ENCODE results near the gene KPNA3. TPM values are rescaled to one million over a fixed set of nuclear protein-coding genes. Genes with fewer than 3 reads are reported as not detected.

The KPNA3 gene
- total RNA-seq, 1 experiment from 2014 or later, result 49.7 TPM

DNA sequence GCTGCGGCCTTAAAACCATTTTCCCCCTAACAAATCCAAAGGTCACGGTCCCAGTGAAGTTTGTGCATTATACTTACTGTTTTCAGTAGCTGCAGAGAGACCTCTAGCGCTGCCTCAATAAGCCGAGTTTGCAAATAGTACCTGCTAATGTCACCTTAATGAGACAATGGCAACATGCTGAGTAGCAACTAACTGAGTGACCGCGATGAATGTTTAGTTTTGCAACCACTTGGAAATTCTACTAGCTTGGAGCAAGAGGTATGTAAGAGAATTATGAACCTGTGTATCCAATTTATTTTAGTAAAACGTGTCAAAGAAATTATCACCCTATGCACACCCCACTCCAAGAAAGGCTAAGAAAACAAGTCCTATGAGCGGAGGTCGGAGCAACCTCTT, 1.2 kb downstream of the KPNA3 start:
- no peak overlapping the region for H2AK5ac ChIP-seq (ENCODE audit: insufficient read length, low read length)
- peak overlapping the region; percentile 94 for H3K4me2 ChIP-seq (ENCODE audit: insufficient read depth, insufficient read length, low read length)
- peaks cover 0 to 5% (median 5%) of the 10 kb centered on the region in 3 experiments; a peak in 4 of 7 replicates for H3K36me3 Mint-ChIP-seq (ENCODE audit: insufficient read depth in 1 of 3, low read depth in 3 of 3)
- no peak overlapping the region for H3T11ph ChIP-seq (ENCODE audit: low read length)
- no peak overlapping the region for H4K91ac ChIP-seq (ENCODE audit: insufficient read length, low read depth, low read length)
- no peak overlapping the region for H3K14ac ChIP-seq (ENCODE audit: insufficient read depth, low read length)
- TF ChIP-seq, protein P1, sequence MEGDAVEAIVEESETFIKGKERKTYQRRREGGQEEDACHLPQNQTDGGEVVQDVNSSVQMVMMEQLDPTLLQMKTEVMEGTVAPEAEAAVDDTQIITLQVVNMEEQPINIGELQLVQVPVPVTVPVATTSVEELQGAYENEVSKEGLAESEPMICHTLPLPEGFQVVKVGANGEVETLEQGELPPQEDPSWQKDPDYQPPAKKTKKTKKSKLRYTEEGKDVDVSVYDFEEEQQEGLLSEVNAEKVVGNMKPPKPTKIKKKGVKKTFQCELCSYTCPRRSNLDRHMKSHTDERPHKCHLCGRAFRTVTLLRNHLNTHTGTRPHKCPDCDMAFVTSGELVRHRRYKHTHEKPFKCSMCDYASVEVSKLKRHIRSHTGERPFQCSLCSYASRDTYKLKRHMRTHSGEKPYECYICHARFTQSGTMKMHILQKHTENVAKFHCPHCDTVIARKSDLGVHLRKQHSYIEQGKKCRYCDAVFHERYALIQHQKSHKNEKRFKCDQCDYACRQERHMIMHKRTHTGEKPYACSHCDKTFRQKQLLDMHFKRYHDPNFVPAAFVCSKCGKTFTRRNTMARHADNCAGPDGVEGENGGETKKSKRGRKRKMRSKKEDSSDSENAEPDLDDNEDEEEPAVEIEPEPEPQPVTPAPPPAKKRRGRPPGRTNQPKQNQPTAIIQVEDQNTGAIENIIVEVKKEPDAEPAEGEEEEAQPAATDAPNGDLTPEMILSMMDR (conservative IDR thresholded peaks at IDR 0.05), result no peak
- peaks cover 11% of the 10 kb centered on the region for H3K23me2 ChIP-seq (ENCODE audit: insufficient read length, low read depth, low read length, poor library complexity, severe bottlenecking)
- H2BK5ac ChIP-seq (ENCODE audit: insufficient read length, low read length), result no peak overlapping the region
- no peak overlapping the region for H3K4ac ChIP-seq (ENCODE audit: low read depth, low read length)
- peak overlapping the region; percentile 94 to 98 for H3K4me3 Mint-ChIP-seq
- H2BK120ac ChIP-seq (ENCODE audit: low read depth, low read length, poor library complexity, severe bottlenecking), result no peak overlapping the region
- H3K27me3 ChIP-seq (ENCODE audit: insufficient read depth, low read length), result no peaks in the 10 kb centered on the region
- H4K5ac ChIP-seq (ENCODE audit: insufficient read length, low read depth, low read length), result no peak overlapping the region
- no peak overlapping the region for H2BK15ac ChIP-seq (ENCODE audit: low read depth, low read length)
- H3K4me1 Mint-ChIP-seq, result peaks cover 33 to 35% of the 10 kb centered on the region in 2 experiments
- H3K23ac ChIP-seq (ENCODE audit: insufficient read length, low read depth, low read length), result no peak overlapping the region
- DNase-seq, result no peak
- no peak overlapping the region for H3K18ac ChIP-seq (ENCODE audit: insufficient read length, low read depth, low read length)
- no peaks in the 10 kb centered on the region for H3K9me3 ChIP-seq (ENCODE audit: control insufficient read depth, low read depth, low read length)
- no peak overlapping the region for H2BK20ac ChIP-seq (ENCODE audit: low read depth, low read length, poor library complexity, severe bottlenecking)
- WGBS (ENCODE audit: extremely low coverage, insufficient read length, low lambda C conversion rate), result no CpG with 5 or more reads among the region's 9 CpGs
- peaks cover 19% of the 10 kb centered on the region; the same call in 1 of the 2 replicates for H3K79me2 ChIP-seq (ENCODE audit: insufficient read depth, low read length)
- peak overlapping the region; percentile 91 to 96 (median 93) for H3K27ac Mint-ChIP-seq
- H2AFZ ChIP-seq (ENCODE audit: low read length), result no peak overlapping the region
- no peak overlapping the region for H2BK12ac ChIP-seq (ENCODE audit: insufficient read length, low read depth, low read length)
- peaks cover 0 to 2% of the 10 kb centered on the region in 2 experiments; a peak in 3 of 5 replicates for H3K9me3 Mint-ChIP-seq
- H3K79me1 ChIP-seq (ENCODE audit: insufficient read depth, low read depth, low read length, poor library complexity, severe bottlenecking), result no peaks in the 10 kb centered on the region
- no peak overlapping the region for H3K27ac ChIP-seq (ENCODE audit: insufficient read length, low read depth, low read length)
- no peak overlapping the region for H3K56ac ChIP-seq (ENCODE audit: insufficient read length, low read depth, low read length)
- H3K9ac ChIP-seq (ENCODE audit: extremely low read depth, insufficient read length, low read length), result peak overlapping the region; percentile 69
- no peak overlapping the region for H4K8ac ChIP-seq (replicated peaks; ENCODE audit: insufficient read length, low read depth, low read length)
- H4K20me1 ChIP-seq (ENCODE audit: control insufficient read depth, insufficient read depth, insufficient read length), result no peaks in the 10 kb centered on the region
- H3K4me1 ChIP-seq (ENCODE audit: insufficient read depth, low read length), result no peaks in the 10 kb centered on the region
- H3K27me3 Mint-ChIP-seq (ENCODE audit: low read depth), result peaks cover 4% of the 10 kb centered on the region; the same call in 1 of the 2 replicates
